H1 (cell line): ENCODE data around the gene WRAP73. TPM values are rescaled to one million over a fixed set of nuclear protein-coding genes. Genes with fewer than 3 reads are reported as not detected.

ENCODE experiments used
- CTCF ChIA-PET: fragments of 300-600 bp; sonication (Branson Sonifier 250); formaldehyde crosslinking; loops from one replicate; lab custom pipeline; 2021; ENCODE audit not compliant: partially characterized antibody; lab: Charles Lee
- POLR2A ChIA-PET: fragments of 300-600 bp; sonication (Branson Sonifier 250); formaldehyde crosslinking; loops from one replicate; lab custom pipeline; 2021; ENCODE audit warnings: inconsistent platforms; ENCODE audit not compliant: partially characterized antibody; lab: Charles Lee
- DNase-seq, 2 experiments: peaks; one replicate each; pipeline versions ENCODE4 v3.0.0 to v3.0.0-alpha.2; 2010 to 2022; ENCODE audit warnings: low spot score in 2 of 2, low read depth in 1 of 2, mixed read lengths in 1 of 2
- FAIRE-seq: peaks from 2 replicates; lab custom pipeline; 2011; peaks lifted over from hg19 to GRCh38; lab: Jason Lieb, UNC
- H2AFZ ChIP-seq: 2 replicates; pipeline ENCODE4 v1.8.1; 2012; ENCODE audit warnings: low read length, inconsistent platforms
- H2AK5ac ChIP-seq: 2 replicates; pipeline ENCODE4 v1.6.1; 2013; ENCODE audit warnings: low read depth, low read length
- H2BK120ac ChIP-seq: replicated peaks from 2 replicates; pipeline ENCODE3; 2013; ENCODE audit warnings: low read depth, low read length, inconsistent platforms
- H2BK12ac ChIP-seq: 2 replicates; pipeline ENCODE4 v1.6.1; 2013; ENCODE audit warnings: low read depth, low read length
- H2BK15ac ChIP-seq: 2 replicates; pipeline ENCODE4 v1.6.1; 2013; ENCODE audit warnings: low read length
- H2BK20ac ChIP-seq: 2 replicates; pipeline ENCODE4 v1.6.1; 2013; ENCODE audit warnings: low read length
- H2BK5ac ChIP-seq: 2 replicates; pipeline ENCODE4 v1.6.1; 2013; ENCODE audit warnings: low read depth, low read length
- H3K14ac ChIP-seq: 2 replicates; pipeline ENCODE4 v1.6.1; 2013; ENCODE audit warnings: inconsistent platforms; ENCODE audit not compliant: insufficient read length
- H3K18ac ChIP-seq: 2 replicates; pipeline ENCODE4 v1.6.1; 2013; ENCODE audit warnings: low read length; ENCODE audit errors: extremely low read depth
- H3K23ac ChIP-seq: 2 replicates; pipeline ENCODE4 v1.6.1; 2013; ENCODE audit warnings: inconsistent platforms; ENCODE audit not compliant: insufficient read length
- H3K23me2 ChIP-seq: 2 replicates; pipeline ENCODE4 v1.6.1; 2013; ENCODE audit warnings: low read depth, low read length
- H3K27ac ChIP-seq: 2 replicates; pipeline ENCODE4 v1.6.1; 2011; ENCODE audit warnings: low read depth, low read length, inconsistent platforms
- H3K27me3 ChIP-seq, 4 experiments: replicated peaks in 1 of 4; 1 replicate in 1 of 4; 2 replicates in 3 of 4; pipeline versions ENCODE4 v1.6.1 to v1.8.1; 2011 to 2013; ENCODE audit warnings: low read length in 3 of 4, mild to moderate bottlenecking in 3 of 4, inconsistent platforms in 2 of 4, mixed read lengths in 2 of 4, moderate library complexity in 1 of 4; ENCODE audit not compliant: control insufficient read depth in 3 of 4, insufficient read depth in 3 of 4; ENCODE audit errors: extremely low read depth in 1 of 4
- H3K36me3 ChIP-seq, 4 experiments: 2 replicates each; pipeline versions ENCODE4 v1.6.1 to v1.8.1; 2011 to 2013; ENCODE audit warnings: mild to moderate bottlenecking in 4 of 4, low read length in 3 of 4, moderate library complexity in 2 of 4, control low read depth in 1 of 4, inconsistent platforms in 1 of 4; ENCODE audit not compliant: insufficient read depth in 4 of 4, control insufficient read depth in 2 of 4
- H3K4ac ChIP-seq: replicated peaks from 2 replicates; pipeline ENCODE3; 2013; ENCODE audit warnings: low read length, low read depth, mixed read lengths, inconsistent platforms; ENCODE audit not compliant: insufficient read length
- H3K4me1 ChIP-seq, 4 experiments: replicated peaks in 1 of 4; 1 replicate in 1 of 4; 2 replicates in 3 of 4; pipeline versions ENCODE4 v1.6.1 to v1.8.1; 2011 to 2013; ENCODE audit warnings: low read length in 3 of 4, inconsistent platforms in 2 of 4, mixed read lengths in 1 of 4; ENCODE audit not compliant: insufficient read depth in 4 of 4, control insufficient read depth in 3 of 4
- H3K4me2 ChIP-seq, 2 experiments: 2 replicates each; pipeline versions ENCODE4 v1.6.1 to v1.8.1; 2011 to 2013; ENCODE audit warnings: low read depth in 2 of 2, low read length in 2 of 2, control low read depth in 1 of 2, inconsistent platforms in 1 of 2, mild to moderate bottlenecking in 1 of 2; ENCODE audit not compliant: insufficient read depth in 1 of 2
- H3K4me3 ChIP-seq, 4 experiments: fragments of 200-600, 300-600 bp in 1 of 4; sonication (generic), shearing (Covaris generic), sonication (Bioruptor Twin) in 1 of 4; 2 replicates each; pipeline versions ENCODE4 v1.5.1 to v1.8.1; 2011 to 2016; ENCODE audit warnings: low read length in 4 of 4, low read depth in 3 of 4, control low read depth in 2 of 4, inconsistent platforms in 2 of 4, mild to moderate bottlenecking in 2 of 4, mixed read lengths in 1 of 4, moderate library complexity in 1 of 4; ENCODE audit not compliant: insufficient read depth in 2 of 4; ENCODE audit errors: extremely low read depth in 1 of 4
- H3K56ac ChIP-seq: replicated peaks from 2 replicates; pipeline ENCODE3; 2013; ENCODE audit warnings: low read depth, mild to moderate bottlenecking, mixed read lengths, low read length, inconsistent platforms; ENCODE audit not compliant: insufficient read length
- H3K79me1 ChIP-seq: 2 replicates; pipeline ENCODE4 v1.6.1; 2013; ENCODE audit warnings: low read depth, low read length, control low read depth
- H3K79me2 ChIP-seq, 2 experiments: 2 replicates each; pipeline versions ENCODE4 v1.6.1 to v1.8.1; 2012 to 2013; ENCODE audit warnings: low read length in 2 of 2, mild to moderate bottlenecking in 2 of 2, inconsistent platforms in 1 of 2; ENCODE audit not compliant: insufficient read depth in 2 of 2, control insufficient read depth in 1 of 2
- H3K9ac ChIP-seq, 4 experiments: replicated peaks in 1 of 4; 1 replicate in 1 of 4; 2 replicates in 3 of 4; pipeline versions ENCODE4 v1.6.1 to v1.8.1; 2011 to 2013; ENCODE audit warnings: low read depth in 3 of 4, low read length in 3 of 4, control low read depth in 2 of 4, mild to moderate bottlenecking in 2 of 4, moderate library complexity in 2 of 4, inconsistent platforms in 1 of 4; ENCODE audit errors: extremely low read depth in 1 of 4
- H3K9me3 ChIP-seq, 2 experiments: 2 replicates each; pipeline versions ENCODE4 v1.6.1 to v1.8.1; 2012 to 2013; ENCODE audit warnings: mild to moderate bottlenecking in 2 of 2, moderate library complexity in 2 of 2, control low read depth in 1 of 2, inconsistent platforms in 1 of 2, low read depth in 1 of 2, low read length in 1 of 2, mixed read lengths in 1 of 2; ENCODE audit not compliant: insufficient read depth in 2 of 2
- H4K20me1 ChIP-seq, 2 experiments: replicated peaks in 1 of 2; 2 replicates each; pipeline versions ENCODE3 to v1.8.1; 2011 to 2013; ENCODE audit warnings: inconsistent platforms in 2 of 2, low read length in 2 of 2, mild to moderate bottlenecking in 1 of 2; ENCODE audit not compliant: insufficient read depth in 2 of 2, control insufficient read depth in 1 of 2
- H4K5ac ChIP-seq: 2 replicates; pipeline ENCODE4 v1.6.1; 2013; ENCODE audit warnings: low read length, low read depth, mixed read lengths, inconsistent platforms; ENCODE audit not compliant: insufficient read length
- H4K8ac ChIP-seq: 2 replicates; pipeline ENCODE4 v1.8.0; 2013; ENCODE audit warnings: mild to moderate bottlenecking, moderate library complexity, low read length, inconsistent platforms; ENCODE audit not compliant: insufficient read depth; ENCODE audit errors: extremely low read depth
- H4K91ac ChIP-seq: replicated peaks from 2 replicates; pipeline ENCODE3; 2013; ENCODE audit warnings: low read length, mixed read lengths, inconsistent platforms; ENCODE audit not compliant: insufficient read length
- ASH2L ChIP-seq: fragments of 200-600, 300-600 bp; sonication (generic); IDR thresholded peaks from one replicate; pipeline ENCODE4 v1.7.1; 2017; ENCODE audit warnings: low read length
- ATF3 ChIP-seq: IDR thresholded peaks from 2 replicates; pipeline ENCODE4 v1.6.1; 2011; ENCODE audit warnings: low read depth, mild to moderate bottlenecking, low read length; ENCODE audit not compliant: insufficient read depth
- BACH1 ChIP-seq: IDR thresholded peaks from 2 replicates; pipeline ENCODE4 v1.6.1; 2012; ENCODE audit warnings: low read length, improper control_type of control experiment
- BRCA1 ChIP-seq: IDR thresholded peaks from 2 replicates; pipeline ENCODE4 v1.6.1; 2012; ENCODE audit warnings: low read depth, low read length, improper control_type of control experiment
- CHD2 ChIP-seq: IDR thresholded peaks from 2 replicates; pipeline ENCODE4 v1.6.1; 2012; ENCODE audit warnings: low read length, improper control_type of control experiment
- KDM4A ChIP-seq: IDR thresholded peaks from one replicate; pipeline ENCODE4 v1.7.1; 2012; ENCODE audit warnings: low read depth, mild to moderate bottlenecking, moderate library complexity, low read length, inconsistent platforms; ENCODE audit not compliant: severe bottlenecking
- MAFK ChIP-seq: IDR thresholded peaks from 2 replicates; pipeline ENCODE4 v1.6.1; 2012; ENCODE audit warnings: low read depth, mild to moderate bottlenecking, improper control_type of control experiment, low read length
- POLR2AphosphoS5 ChIP-seq: IDR thresholded peaks from 2 replicates; pipeline ENCODE4 v1.6.1; 2011; ENCODE audit warnings: low read depth, low read length
- POU5F1 ChIP-seq: IDR thresholded peaks from 2 replicates; pipeline ENCODE4 v1.6.1; 2011; ENCODE audit warnings: low read depth, mild to moderate bottlenecking, low read length, moderate library complexity
- RNF2 ChIP-seq: fragments of 200-900, 300-1000 bp; sonication (generic); IDR thresholded peaks from 2 replicates; pipeline ENCODE4 v1.7.1; 2016; ENCODE audit warnings: borderline replicate concordance, low read depth, mild to moderate bottlenecking, antibody characterized with exemption, low read length; ENCODE audit not compliant: poor library complexity, severe bottlenecking; ENCODE audit errors: missing control alignments
- SAP30 ChIP-seq: fragments of 300-600 bp; sonication (generic); IDR thresholded peaks from 2 replicates; pipeline ENCODE4 v1.7.1; 2012; ENCODE audit warnings: low read length, moderate library complexity, mild to moderate bottlenecking, inconsistent platforms; ENCODE audit not compliant: insufficient read depth, insufficient replicate concordance
- SIX5 ChIP-seq: IDR thresholded peaks from 2 replicates; pipeline ENCODE4 v1.6.1; 2011; ENCODE audit warnings: mild to moderate bottlenecking, low read depth, low read length
- TAF7 ChIP-seq: optimal IDR thresholded peaks from 2 replicates; pipeline ENCODE3; 2011; ENCODE audit warnings: low read depth, mild to moderate bottlenecking, inconsistent platforms, low read length, moderate library complexity, borderline replicate concordance
- WGBS, 2 experiments: shearing (Covaris generic) in 1 of 2; methylation state at CpG; one replicate each; pipeline versions ENCODE4 v1.1.6 to v1.1.7; 2013 to 2015; ENCODE audit warnings: low lambda C conversion rate in 2 of 2, mixed read lengths in 2 of 2, inconsistent platforms in 1 of 2, low coverage in 1 of 2, missing lambda C conversion rate in 1 of 2; ENCODE audit not compliant: insufficient replicate concordance in 2 of 2, insufficient coverage in 1 of 2, insufficient read length in 1 of 2; ENCODE audit errors: extremely low coverage in 1 of 2, missing lambda C conversion rate in 1 of 2; 5-methylcytosine and 5-hydroxymethylcytosine counted together
- polyA plus RNA-seq, 7 experiments: library from polyadenylated mRNA; depleted of rRNA in 3 of 7; stranded (reverse) in 5 of 7; unstranded in 2 of 7; fragments of >200 nt in 5 of 7; fragments of 200-250 nt in 2 of 7; gene quantifications; 1 replicate in 5 of 7; 2 replicates in 1 of 7; 4 replicates in 1 of 7; pipeline versions ENCODE4 v1.2.1 to v1.2.3, GENCODE V29; 2011 to 2013; ENCODE audit warnings: missing spikeins in 2 of 7, mixed read lengths in 2 of 7
- total RNA-seq: library from RNA; stranded (reverse); fragmentation: NEBNext Ultra II Directional; extraction: Animal tissue kit (Norgen Biotek cat#: 25700); gene quantifications from 2 replicates; pipeline ENCODE4 v1.2.1, GENCODE V29; 2021

Gene WRAP73
- total and polyA plus RNA-seq, 2 of the 8 experiments (the other 6 are each of a cell fraction or from before 2014, with no cell fraction given), result 30.3 to 50.7 TPM

GRCh38 chr1:3662080-3662671 lies 12.3 kb upstream of the WRAP73 start:
- Histone ChIP-seq H2BK12ac (no peak overlapping the region), H3K4me3 (no peak overlapping the region), H2BK120ac (no peak overlapping the region), H3K18ac (no peak overlapping the region), H4K8ac (no peak overlapping the region), H3K79me1 (no peaks in the 10 kb centered on the region), H3K56ac (no peak overlapping the region), H3K9me3 (no peaks in the 10 kb centered on the region), H2BK15ac (no peak overlapping the region), H4K5ac (no peak overlapping the region), H4K20me1 (no peaks in the 10 kb centered on the region), H3K4ac (no peak overlapping the region), H3K27me3 (peaks cover 0 to 11% (median 3%) of the 10 kb centered on the region in 4 experiments; a peak in 5 of 7 replicates), H2BK5ac (no peak overlapping the region), H3K36me3 (no peaks in the 10 kb centered on the region), H4K91ac (no peak overlapping the region), H3K14ac (no peak overlapping the region), H3K27ac (no peak overlapping the region), H2AFZ (no peak overlapping the region), H3K79me2 (no peaks in the 10 kb centered on the region), H2AK5ac (no peak overlapping the region), H3K4me2 (no peak overlapping the region), H3K23me2 (no peaks in the 10 kb centered on the region), H3K4me1 (peaks cover 0 to 9% (median 3%) of the 10 kb centered on the region in 4 experiments; a peak in 3 of 7 replicates), H3K9ac (no peak overlapping the region), H3K23ac (no peak overlapping the region), H2BK20ac (no peak overlapping the region)
- WGBS, 2 experiments, result 83% methylated on average over 16 of the region's 16 CpGs; no CpG with 5 or more reads in 1 of the 2 experiments
- ChIA-PET POLR2A (no interaction called here), CTCF (interaction anchor here (0.7 to 1.8 kb wide), 5 partner anchors 10 to 210 kb away, joined by 3 to 7 read pairs (median 5); partner anchors contain the start of gene TP73)
- DNase-seq (no peak), FAIRE-seq (no peak)
- TF ChIP-seq ATF3 (no peak), CHD2 (no peak), BRCA1 (no peak), TAF7 (no peak), BACH1 (no peak), POU5F1 (no peak), POLR2AphosphoS5 (no peak), SIX5 (no peak), RNF2 (no peak), MAFK (no peak), KDM4A (no peak), ASH2L (no peak), SAP30 (no peak)
